GM15510 (cell line): ENCODE results near the gene ATP2B2.

Source experiments
- POLR2A ChIP-seq: IDR thresholded peaks from 3 replicates; pipeline ENCODE4 v1.6.1; 2011; ENCODE audit warnings: borderline replicate concordance; ENCODE audit not compliant: insufficient read length; ENCODE audit errors: extremely low read depth

Gene ATP2B2

GRCh38 chr3:10533737-10534023, 28.3 kb upstream of the ATP2B2 start:
- TF ChIP-seq POLR2A = no peak

DNA sequence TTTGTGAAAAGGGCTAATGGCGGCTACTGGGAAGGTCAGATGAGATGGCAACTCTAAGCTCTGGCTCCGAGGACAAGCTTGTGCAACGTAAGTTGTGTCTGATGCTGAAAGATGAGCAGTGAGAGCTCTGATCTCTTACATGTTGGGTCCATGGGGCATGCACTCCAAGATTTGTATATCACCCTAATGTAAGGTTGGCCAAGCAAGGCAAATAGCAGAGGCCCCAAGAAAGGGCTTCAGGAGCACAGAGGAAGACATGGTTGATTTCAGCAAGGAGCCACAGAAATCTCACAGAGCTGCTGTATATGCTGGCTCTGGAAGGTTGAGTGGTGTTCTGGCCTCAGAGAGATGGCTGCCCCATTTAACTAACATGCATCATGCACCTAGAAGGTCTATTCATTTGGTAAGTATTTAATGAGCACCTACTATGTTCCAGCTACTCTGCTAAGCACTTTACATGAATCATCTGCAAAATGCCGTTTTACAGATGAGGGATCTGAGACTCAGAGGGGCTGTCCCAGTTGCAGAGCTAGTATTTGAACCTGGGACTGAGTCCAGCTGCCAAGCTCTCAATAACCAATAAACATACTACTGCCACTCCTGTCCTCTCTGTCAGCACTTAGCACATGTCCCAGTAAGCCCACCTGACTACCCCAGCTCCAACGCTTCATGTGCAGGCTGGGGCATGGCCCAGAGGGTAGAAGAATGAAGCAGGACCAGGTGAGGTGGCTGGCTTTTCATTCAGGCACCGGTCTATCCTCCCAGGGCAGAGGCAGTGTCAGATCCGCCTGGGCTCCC, 27.8 kb upstream of the ATP2B2 start:
- TF ChIP-seq POLR2A = no peak

GRCh38 chr3:10531031-10531430, 25.6 kb upstream of the ATP2B2 start:
- no peak for TF ChIP-seq POLR2A

DNA sequence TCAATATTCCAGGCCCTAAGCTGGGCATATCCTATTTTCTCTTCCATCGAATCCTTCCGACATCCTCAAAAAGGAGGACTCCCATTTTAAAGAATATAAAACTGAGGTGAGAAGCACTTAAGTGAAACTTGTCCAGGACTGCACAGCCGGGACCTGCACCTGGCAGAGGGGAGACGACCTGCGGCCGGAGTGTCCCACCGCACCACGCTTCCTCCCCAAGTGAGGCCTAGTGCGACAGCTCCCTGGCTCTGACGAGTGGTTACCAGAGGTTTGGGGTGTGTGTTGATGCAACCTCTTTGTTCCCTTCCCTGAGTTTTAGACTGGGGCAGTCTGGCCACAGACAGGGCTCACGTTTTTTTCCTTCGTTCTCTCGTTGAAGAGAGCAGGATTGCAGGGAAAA, 24.9 kb upstream of the ATP2B2 start:
- no peak for TF ChIP-seq POLR2A

DNA sequence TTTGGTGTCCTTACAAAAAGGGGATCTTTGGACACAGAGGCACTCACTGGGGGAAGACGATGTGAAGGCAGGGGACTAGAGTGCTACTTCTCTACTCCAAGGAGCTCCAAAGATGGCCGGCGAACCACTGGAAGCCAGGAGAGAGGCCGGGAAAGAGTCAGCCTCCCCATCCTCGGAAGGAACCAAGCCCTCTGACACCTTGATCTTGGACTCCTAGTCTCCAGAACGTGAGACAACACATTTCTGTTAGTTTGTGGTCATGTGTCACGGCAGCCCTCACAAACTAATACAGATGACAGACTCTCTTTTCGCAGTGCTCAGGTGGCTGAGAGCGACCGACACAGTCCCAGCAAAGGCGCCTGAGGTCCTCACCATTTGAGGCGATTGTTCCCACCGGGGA, 24.4 kb upstream of the ATP2B2 start:
- TF ChIP-seq POLR2A = no peak

- no peak for TF ChIP-seq POLR2A
Measured at GRCh38 chr3:10528046-10528445, 22.7 kb upstream of the ATP2B2 start.

DNA sequence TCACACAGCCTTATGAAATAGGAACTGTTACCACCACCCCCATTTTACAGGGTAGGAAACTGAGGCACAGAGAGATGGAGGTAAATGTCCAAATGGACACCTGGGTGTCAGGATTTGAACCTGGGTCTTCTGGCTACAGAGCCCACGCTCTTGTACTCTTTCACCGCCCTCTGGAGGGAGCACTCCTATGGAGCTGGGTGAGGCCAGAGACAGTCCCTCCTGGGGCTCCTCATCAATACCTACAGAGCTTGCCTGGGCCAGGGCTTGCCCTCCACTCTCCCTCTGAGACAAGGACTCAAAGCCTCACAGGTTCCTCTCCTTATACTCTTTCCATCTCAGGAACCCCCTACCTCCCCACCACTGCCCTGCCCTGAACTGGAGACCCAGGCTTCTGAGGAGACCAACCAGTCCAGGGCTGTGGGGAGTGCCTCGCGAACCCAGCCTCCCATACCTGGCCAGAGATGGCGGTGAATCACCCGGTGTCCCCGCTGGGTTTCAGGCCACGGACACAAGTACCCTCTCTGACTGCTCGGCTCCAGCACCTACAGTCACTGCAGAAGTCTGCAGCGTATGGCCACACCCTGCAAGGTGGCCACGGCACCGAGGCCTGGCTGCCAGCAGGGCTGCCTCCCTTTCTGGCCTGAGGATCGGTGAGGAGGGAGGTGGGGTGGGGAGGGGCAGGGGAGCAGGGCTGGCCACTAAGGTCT, 22.1 kb upstream of the ATP2B2 start:
- no peak for TF ChIP-seq POLR2A

GRCh38 chr3:10526366-10526765, 21.0 kb upstream of the ATP2B2 start:
- no peak for TF ChIP-seq POLR2A

DNA sequence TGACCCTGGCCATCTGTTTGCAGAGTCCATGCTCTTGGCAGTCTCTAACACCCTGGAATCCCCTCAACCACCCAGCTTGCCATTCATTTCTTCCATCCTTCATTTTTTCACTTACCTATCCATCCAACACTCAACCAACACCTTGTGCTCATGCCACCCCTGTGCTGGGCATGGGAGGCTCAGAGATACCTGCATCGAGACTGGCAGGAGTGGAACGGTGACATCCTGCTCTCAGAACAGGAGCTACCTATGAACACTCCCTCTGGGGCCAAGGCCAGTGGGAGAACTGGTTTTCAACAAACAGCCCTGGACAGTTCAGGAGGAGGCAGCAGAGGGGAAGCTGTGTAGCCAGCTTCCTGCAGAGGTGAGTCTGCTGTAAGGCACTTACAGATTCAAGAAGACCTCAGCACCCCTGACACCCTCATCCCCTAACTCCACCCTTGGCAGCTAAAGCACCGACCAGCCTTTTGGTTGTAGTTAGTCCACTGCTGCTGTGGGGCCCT, 19.5 kb upstream of the ATP2B2 start:
- no peak for TF ChIP-seq POLR2A

DNA sequence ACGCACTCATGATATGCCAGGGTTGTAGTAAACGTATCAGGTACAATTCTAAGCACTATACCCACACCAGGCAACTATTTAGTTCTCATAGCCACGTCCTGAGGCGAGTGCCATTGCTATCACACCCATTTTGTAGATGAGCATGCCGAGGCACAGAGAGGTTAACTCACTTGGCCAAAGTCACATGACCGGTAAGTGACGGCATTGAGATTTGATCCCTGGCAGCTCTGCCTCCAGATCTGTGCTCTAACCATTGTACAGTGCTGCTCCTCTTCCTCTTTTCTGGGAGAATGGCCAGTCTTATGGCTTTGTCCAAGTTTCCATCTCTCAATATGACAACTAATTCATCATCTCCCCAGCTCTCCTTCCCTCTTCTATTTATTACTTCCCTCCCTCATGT, 18.9 kb upstream of the ATP2B2 start:
- no peak for TF ChIP-seq POLR2A

- no peak for TF ChIP-seq POLR2A
Measured at GRCh38 chr3:10523561-10523960, 18.2 kb upstream of the ATP2B2 start.

DNA sequence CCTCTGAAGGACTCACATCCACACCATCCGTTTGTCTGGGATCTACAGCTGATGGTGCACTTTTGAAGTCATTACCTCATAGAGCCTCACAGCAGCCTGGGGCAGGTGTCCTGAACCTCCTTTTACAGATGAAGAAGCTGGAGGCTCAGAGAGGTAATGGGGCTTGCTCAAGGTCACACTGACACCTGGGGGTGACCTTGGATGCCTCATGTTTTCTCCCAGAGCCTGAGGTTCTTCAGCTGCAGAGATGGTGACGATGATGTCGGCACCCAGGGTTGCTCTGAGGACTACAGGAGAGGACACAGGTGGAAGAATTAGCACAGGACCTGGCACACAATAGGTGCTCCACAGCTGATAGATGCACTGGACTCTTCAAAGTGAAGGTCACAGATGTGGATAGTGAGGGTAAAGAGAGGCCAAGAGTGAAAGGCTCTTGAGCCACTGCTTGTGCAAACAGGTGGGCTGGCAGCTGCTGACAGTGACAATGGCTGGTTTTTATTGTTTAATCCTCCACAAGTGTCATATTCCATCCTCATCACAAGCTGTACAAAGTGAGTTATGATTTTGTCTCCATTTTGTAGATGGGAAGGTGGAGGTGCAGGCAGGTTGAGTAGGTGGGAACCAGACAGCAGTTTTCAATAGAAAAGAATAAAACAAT, 17.4 kb upstream of the ATP2B2 start:
- TF ChIP-seq POLR2A = no peak

DNA sequence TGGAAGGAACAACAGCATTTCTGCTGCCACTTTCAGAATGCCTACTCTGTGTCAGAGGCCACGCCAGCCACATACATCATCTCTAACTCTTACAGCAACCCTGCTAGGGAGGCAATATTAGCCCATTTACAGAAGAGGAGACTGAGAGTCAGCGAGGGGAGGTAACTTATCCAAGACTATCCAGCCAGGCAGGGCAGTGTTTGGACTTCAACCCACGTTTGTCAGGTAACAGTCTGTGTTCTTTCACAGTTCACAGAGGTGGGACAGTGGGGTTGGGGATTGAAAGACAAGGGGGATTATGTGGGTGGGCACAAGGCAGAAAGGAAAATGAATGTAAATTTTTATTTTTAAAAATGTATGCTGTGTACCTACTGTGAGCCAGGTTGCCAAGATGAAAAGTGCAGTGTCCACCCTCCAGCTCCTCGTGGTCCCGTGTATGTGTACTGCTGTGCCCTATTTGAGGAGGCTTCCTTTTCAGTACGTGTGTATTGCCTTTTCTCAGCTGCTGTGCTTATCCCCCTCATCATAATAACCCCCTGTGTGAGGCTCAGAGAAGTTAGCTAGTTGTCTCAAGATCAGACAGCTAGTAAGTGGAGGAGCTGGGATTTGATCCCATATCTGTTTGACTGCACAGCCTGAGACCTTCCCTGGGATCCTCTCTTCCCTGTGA, 16.5 kb upstream of the ATP2B2 start:
- TF ChIP-seq POLR2A = no peak

GRCh38 chr3:10520072-10520471, 14.7 kb upstream of the ATP2B2 start:
- TF ChIP-seq POLR2A = no peak

DNA sequence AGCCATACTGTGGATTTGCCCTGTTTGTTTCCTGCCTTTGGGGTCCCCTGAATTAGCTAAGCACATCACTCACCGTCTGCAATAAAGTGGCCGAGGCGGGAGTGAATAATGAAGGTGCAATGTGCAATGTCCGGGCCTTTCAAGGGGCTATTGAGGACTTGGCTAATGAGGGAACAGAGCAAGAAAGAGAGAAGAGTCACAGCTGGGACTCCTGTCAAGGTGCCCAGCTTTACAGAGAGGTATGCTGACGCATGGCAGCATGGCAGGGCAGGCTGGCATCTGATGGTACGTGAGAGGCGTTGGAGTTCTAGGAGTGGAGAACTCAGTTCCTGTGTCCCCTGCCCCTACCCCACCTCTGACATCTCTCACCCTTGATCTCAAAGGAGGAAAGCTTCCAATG, 13.8 kb upstream of the ATP2B2 start:
- TF ChIP-seq POLR2A = no peak
